ENCODE results near the gene NAIP. TPM values are rescaled to one million over a fixed set of nuclear protein-coding genes. Genes with fewer than 3 reads are reported as not detected.
"Not testable (repeated sequence)": the region's sequence is repeated elsewhere in the genome, so short reads cannot be mapped to it uniquely, and the experiment has no call there.

NAIP gene
- total RNA-seq, result 15.1 TPM

DNA sequence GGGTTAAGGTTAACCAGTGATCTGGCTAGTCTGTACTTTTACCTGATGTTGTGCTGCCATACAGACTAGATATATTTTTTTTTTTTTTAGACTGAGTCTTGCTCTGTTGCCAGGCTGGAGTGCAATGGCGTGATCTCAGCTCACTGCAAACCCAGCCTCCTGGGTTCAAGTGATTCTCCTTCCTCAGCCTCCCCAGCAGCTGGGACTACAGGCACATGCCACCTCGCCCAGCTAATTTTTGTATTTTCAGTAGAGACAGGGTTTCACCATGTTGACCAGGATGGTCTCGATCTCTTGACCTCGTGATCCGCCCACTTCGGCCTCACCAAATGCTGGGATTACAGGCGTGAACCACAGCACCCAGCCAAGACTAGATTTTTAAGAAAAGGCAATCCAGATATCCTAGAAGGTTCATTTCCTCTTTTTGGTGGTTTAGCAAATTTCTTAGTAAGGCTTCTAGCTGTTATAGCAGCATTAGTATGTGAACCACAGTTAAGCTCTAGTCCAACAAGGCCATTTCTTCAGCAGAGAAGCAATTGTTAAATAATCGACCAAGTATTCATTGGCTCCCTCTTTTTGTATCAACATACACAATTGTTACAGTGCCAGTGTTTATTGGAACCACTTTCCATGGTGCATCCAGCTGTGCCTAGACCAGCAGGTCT, at the start of gene NAIP:
Gene NAIP (minus strand): TSS at position 51 of the 665 bp plus-strand sequence. CDS start 12,424 bp downstream, outside the sequence.
- not testable (repeated sequence) for H3K9me3 ChIP-seq (ENCODE audit: control insufficient read depth in 3 of 3, low read length in 3 of 3); H3K27me3 ChIP-seq (ENCODE audit: control insufficient read depth in 3 of 3, insufficient read depth in 3 of 3, low read length in 3 of 3); H3K27ac ChIP-seq (ENCODE audit: low read depth, low read length); H3K9ac ChIP-seq (ENCODE audit: low read depth in 1 of 3, low read length in 3 of 3); H3K4me1 ChIP-seq (ENCODE audit: control insufficient read depth in 3 of 3, insufficient read depth in 3 of 3, low read length in 3 of 3); H3K36me3 ChIP-seq (ENCODE audit: control insufficient read depth in 3 of 3, insufficient read depth in 3 of 3, low read length in 3 of 3); H3K4me3 ChIP-seq (ENCODE audit: low read length in 3 of 3)

GRCh38 chr5:71067262-71067928, 42.3 kb upstream of the NAIP start, which contains the start of gene GTF2H2:
Gene GTF2H2 (minus strand): TSS chr5:71067676. CDS start chr5:71062763, 4,913 bp downstream.
- not testable (repeated sequence) for H3K9ac ChIP-seq (ENCODE audit: low read depth in 1 of 3, low read length in 3 of 3)

DNA sequence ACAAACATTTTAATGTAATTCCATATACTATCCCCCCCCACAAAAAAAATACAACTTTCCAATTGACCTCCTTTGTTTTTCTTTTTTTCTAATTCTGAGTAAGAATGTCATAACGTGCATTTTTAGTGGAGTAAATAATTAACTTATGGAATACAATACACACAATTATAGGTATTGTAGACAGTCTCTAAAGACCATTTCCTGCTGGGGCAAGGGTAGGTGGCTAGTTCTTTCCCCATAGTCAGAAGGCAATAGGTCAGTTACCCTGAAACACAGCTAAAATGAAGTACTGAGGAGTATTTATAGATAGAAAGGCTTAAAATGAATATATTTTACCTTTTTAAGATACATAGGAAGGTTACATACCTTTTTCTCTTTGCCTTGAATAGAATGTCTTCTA, 36.2 kb upstream of the NAIP start:
- not testable (repeated sequence) for H3K36me3 ChIP-seq (ENCODE audit: control insufficient read depth in 3 of 3, insufficient read depth in 3 of 3, low read length in 3 of 3); H3K4me3 ChIP-seq (ENCODE audit: low read length in 3 of 3); H3K27me3 ChIP-seq (ENCODE audit: control insufficient read depth in 3 of 3, insufficient read depth in 3 of 3, low read length in 3 of 3); H3K9ac ChIP-seq (ENCODE audit: low read depth in 1 of 3, low read length in 3 of 3); H3K9me3 ChIP-seq (ENCODE audit: control insufficient read depth in 3 of 3, low read length in 3 of 3); H3K4me1 ChIP-seq (ENCODE audit: control insufficient read depth in 3 of 3, insufficient read depth in 3 of 3, low read length in 3 of 3); H3K27ac ChIP-seq (ENCODE audit: low read depth, low read length)

More at GRCh38 chr5:71067262-71067928, 42.3 kb upstream of the NAIP start, which contains the start of gene GTF2H2:
- H3K4me1 ChIP-seq (ENCODE audit: control insufficient read depth in 3 of 3, insufficient read depth in 3 of 3, low read length in 3 of 3); H3K27me3 ChIP-seq (ENCODE audit: control insufficient read depth in 3 of 3, insufficient read depth in 3 of 3, low read length in 3 of 3); H3K27ac ChIP-seq (ENCODE audit: low read depth, low read length); H3K4me3 ChIP-seq (ENCODE audit: low read length in 3 of 3); H3K9me3 ChIP-seq (ENCODE audit: control insufficient read depth in 3 of 3, low read length in 3 of 3); H3K36me3 ChIP-seq (ENCODE audit: control insufficient read depth in 3 of 3, insufficient read depth in 3 of 3, low read length in 3 of 3): not testable (repeated sequence)

DNA sequence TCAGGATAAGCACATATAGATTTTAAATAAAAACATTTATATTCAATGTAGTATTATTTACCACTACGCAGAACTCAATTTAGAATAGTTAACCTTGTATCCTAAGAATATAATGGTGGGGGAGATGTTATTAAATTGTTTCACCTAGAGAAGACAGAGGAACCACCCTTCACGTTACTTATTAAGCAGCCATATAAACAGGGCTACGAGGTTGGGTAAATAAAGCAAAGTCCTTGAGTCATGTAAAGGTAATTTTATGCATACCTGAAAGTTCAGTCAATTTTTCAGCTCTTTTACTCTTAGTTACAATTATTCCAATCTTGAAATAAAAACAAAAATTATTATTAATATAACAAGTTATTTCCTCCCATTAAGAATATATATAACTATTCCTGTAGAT, 34.3 kb upstream of the NAIP start:
- H3K4me3 ChIP-seq (ENCODE audit: low read length in 3 of 3); H3K9me3 ChIP-seq (ENCODE audit: control insufficient read depth in 3 of 3, low read length in 3 of 3); H3K9ac ChIP-seq (ENCODE audit: low read depth in 1 of 3, low read length in 3 of 3); H3K27ac ChIP-seq (ENCODE audit: low read depth, low read length); H3K27me3 ChIP-seq (ENCODE audit: control insufficient read depth in 3 of 3, insufficient read depth in 3 of 3, low read length in 3 of 3); H3K36me3 ChIP-seq (ENCODE audit: control insufficient read depth in 3 of 3, insufficient read depth in 3 of 3, low read length in 3 of 3); H3K4me1 ChIP-seq (ENCODE audit: control insufficient read depth in 3 of 3, insufficient read depth in 3 of 3, low read length in 3 of 3): not testable (repeated sequence)

DNA sequence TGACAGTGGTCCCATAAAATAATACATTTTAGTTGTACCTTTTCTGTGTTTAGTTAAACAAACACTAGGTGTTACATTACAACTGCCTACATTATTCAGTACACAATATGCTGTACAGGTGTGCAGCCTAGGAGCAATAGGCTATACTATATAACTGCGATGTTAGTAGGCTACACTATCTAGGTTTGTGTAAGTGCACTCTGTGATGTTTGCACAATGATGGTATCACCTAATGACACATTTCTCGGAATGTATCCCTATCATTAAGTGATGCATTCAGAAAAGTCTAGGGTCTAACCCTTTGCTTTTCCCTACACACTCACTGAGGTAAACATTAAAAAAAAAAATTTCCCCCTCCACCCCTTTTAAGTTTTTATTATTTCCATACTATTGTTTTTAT, 19.7 kb upstream of the NAIP start:
- H3K27ac ChIP-seq (ENCODE audit: low read depth, low read length); H3K4me1 ChIP-seq (ENCODE audit: control insufficient read depth in 3 of 3, insufficient read depth in 3 of 3, low read length in 3 of 3); H3K27me3 ChIP-seq (ENCODE audit: control insufficient read depth in 3 of 3, insufficient read depth in 3 of 3, low read length in 3 of 3); H3K4me3 ChIP-seq (ENCODE audit: low read length in 3 of 3); H3K36me3 ChIP-seq (ENCODE audit: control insufficient read depth in 3 of 3, insufficient read depth in 3 of 3, low read length in 3 of 3); H3K9me3 ChIP-seq (ENCODE audit: control insufficient read depth in 3 of 3, low read length in 3 of 3); H3K9ac ChIP-seq (ENCODE audit: low read depth in 1 of 3, low read length in 3 of 3): not testable (repeated sequence)

- H3K4me3 ChIP-seq (ENCODE audit: low read length in 3 of 3); H3K27me3 ChIP-seq (ENCODE audit: control insufficient read depth in 3 of 3, insufficient read depth in 3 of 3, low read length in 3 of 3); H3K27ac ChIP-seq (ENCODE audit: low read depth, low read length); H3K9ac ChIP-seq (ENCODE audit: low read depth in 1 of 3, low read length in 3 of 3); H3K36me3 ChIP-seq (ENCODE audit: control insufficient read depth in 3 of 3, insufficient read depth in 3 of 3, low read length in 3 of 3); H3K9me3 ChIP-seq (ENCODE audit: control insufficient read depth in 3 of 3, low read length in 3 of 3); H3K4me1 ChIP-seq (ENCODE audit: control insufficient read depth in 3 of 3, insufficient read depth in 3 of 3, low read length in 3 of 3): not testable (repeated sequence)
Observed at GRCh38 chr5:71044128-71044527, 19.0 kb upstream of the NAIP start.

- H3K27ac ChIP-seq (ENCODE audit: low read depth, low read length); H3K4me3 ChIP-seq (ENCODE audit: low read length in 3 of 3); H3K9me3 ChIP-seq (ENCODE audit: control insufficient read depth in 3 of 3, low read length in 3 of 3); H3K36me3 ChIP-seq (ENCODE audit: control insufficient read depth in 3 of 3, insufficient read depth in 3 of 3, low read length in 3 of 3); H3K27me3 ChIP-seq (ENCODE audit: control insufficient read depth in 3 of 3, insufficient read depth in 3 of 3, low read length in 3 of 3); H3K9ac ChIP-seq (ENCODE audit: low read depth in 1 of 3, low read length in 3 of 3); H3K4me1 ChIP-seq (ENCODE audit: control insufficient read depth in 3 of 3, insufficient read depth in 3 of 3, low read length in 3 of 3): not testable (repeated sequence)
Observed at GRCh38 chr5:71031046-71031776, 6.1 kb upstream of the NAIP start.

DNA sequence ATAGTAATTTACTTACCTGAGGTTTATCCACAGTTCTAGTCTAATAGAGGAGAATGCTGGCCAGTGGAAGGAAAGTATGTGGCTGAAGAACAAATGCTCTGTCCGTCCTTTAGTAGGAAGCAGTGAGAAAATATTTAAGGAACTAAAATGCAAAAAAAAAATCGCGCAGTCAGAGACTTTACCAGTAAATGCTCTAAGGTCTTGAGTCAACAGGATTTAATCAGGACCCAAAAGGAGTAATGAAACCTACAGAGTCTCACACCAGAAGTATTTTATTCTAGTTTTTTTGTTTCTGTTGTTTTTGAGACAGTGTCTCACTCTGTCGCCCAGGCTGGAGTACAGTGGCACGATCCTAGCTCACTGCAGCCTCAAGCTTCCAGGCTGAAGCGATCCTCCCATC, 4.5 kb downstream of the NAIP start:
- H3K27ac ChIP-seq (ENCODE audit: low read depth, low read length), result not testable (repeated sequence)

DNA sequence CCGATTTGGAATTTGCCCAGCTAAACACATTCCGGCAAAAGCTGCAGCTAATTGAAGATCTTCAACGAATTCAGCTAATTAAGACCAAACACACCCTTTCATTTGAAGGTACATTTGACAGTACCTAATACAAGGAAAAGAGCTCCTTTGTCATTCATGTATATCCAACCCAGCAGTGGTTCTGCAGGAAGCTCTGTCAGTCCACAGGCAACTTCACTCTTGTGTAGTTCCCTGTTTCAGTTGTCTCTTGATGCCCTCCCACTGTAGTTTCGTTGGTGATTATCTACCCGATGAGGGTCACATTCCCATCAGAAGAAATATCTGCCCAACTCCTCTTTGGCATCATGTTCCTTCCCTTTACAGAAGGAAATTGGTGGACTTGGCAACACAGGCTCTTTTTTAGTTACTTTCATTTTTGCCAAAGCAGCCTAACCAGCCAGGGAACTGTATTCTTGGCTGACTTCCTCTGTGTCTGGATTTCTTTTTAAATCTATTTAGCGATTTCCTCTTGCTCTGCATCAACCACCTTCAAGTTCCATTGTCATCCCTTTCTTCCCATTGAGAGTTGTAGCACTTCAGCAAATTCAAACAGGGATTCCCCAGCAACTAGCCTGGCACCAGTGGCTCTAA, 6.6 kb downstream of the NAIP start:
- H3K27me3 ChIP-seq (ENCODE audit: control insufficient read depth in 3 of 3, insufficient read depth in 3 of 3, low read length in 3 of 3); H3K4me1 ChIP-seq (ENCODE audit: control insufficient read depth in 3 of 3, insufficient read depth in 3 of 3, low read length in 3 of 3); H3K36me3 ChIP-seq (ENCODE audit: control insufficient read depth in 3 of 3, insufficient read depth in 3 of 3, low read length in 3 of 3); H3K9me3 ChIP-seq (ENCODE audit: control insufficient read depth in 3 of 3, low read length in 3 of 3); H3K27ac ChIP-seq (ENCODE audit: low read depth, low read length); H3K4me3 ChIP-seq (ENCODE audit: low read length in 3 of 3); H3K9ac ChIP-seq (ENCODE audit: low read depth in 1 of 3, low read length in 3 of 3): not testable (repeated sequence)

More for the DNA sequence above, 4.5 kb downstream of the NAIP start:
- H3K9ac ChIP-seq (ENCODE audit: low read depth in 1 of 3, low read length in 3 of 3); H3K27me3 ChIP-seq (ENCODE audit: control insufficient read depth in 3 of 3, insufficient read depth in 3 of 3, low read length in 3 of 3); H3K36me3 ChIP-seq (ENCODE audit: control insufficient read depth in 3 of 3, insufficient read depth in 3 of 3, low read length in 3 of 3); H3K9me3 ChIP-seq (ENCODE audit: control insufficient read depth in 3 of 3, low read length in 3 of 3); H3K4me3 ChIP-seq (ENCODE audit: low read length in 3 of 3); H3K4me1 ChIP-seq (ENCODE audit: control insufficient read depth in 3 of 3, insufficient read depth in 3 of 3, low read length in 3 of 3): not testable (repeated sequence)

GRCh38 chr5:71014176-71014575, 11.0 kb downstream of the NAIP start:
- no peaks in the 10 kb centered on the region for H3K27me3 ChIP-seq (ENCODE audit: control insufficient read depth in 3 of 3, insufficient read depth in 3 of 3, low read length in 3 of 3)
- H3K27ac ChIP-seq (ENCODE audit: low read depth, low read length), result no peak overlapping the region
- no peak overlapping the region for H3K9ac ChIP-seq (ENCODE audit: low read depth in 1 of 3, low read length in 3 of 3)
- no peak overlapping the region for H3K4me3 ChIP-seq (ENCODE audit: low read length in 3 of 3)
- H3K9me3 ChIP-seq (ENCODE audit: control insufficient read depth in 3 of 3, low read length in 3 of 3), result no peaks in the 10 kb centered on the region
- no peaks in the 10 kb centered on the region for H3K36me3 ChIP-seq (ENCODE audit: control insufficient read depth in 3 of 3, insufficient read depth in 3 of 3, low read length in 3 of 3)
- no peaks in the 10 kb centered on the region for H3K4me1 ChIP-seq (ENCODE audit: control insufficient read depth in 3 of 3, insufficient read depth in 3 of 3, low read length in 3 of 3)
